GM23338 (cell line): ENCODE measurements around the gene PFKFB3. TPM values are rescaled to one million over a fixed set of nuclear protein-coding genes. Genes with fewer than 3 reads are reported as not detected.

Experiments used
- ATAC-seq: fragments of 200-7000 bp; cut with Tn5 transposase; 3 replicates; pipeline ENCODE4 v1.9.1; 2020
- DNase-seq: peaks from one replicate; pipeline ENCODE4 v3.0.0-alpha.2; 2015; ENCODE audit warnings: low spot score
- H2AFZ ChIP-seq: fragments of 200-600 bp; sonication (generic); 2 replicates; pipeline ENCODE4 v1.8.0; 2016; ENCODE audit warnings: antibody characterized with exemption, mild to moderate bottlenecking, moderate library complexity
- H3F3A ChIP-seq: fragments of 200-600 bp; sonication (generic); replicated peaks from 2 replicates; pipeline ENCODE4 v1.8.0; 2017; ENCODE audit warnings: antibody characterized with exemption, mixed run types, low read depth
- H3K27ac ChIP-seq: fragments of 200-600 bp; sonication (generic); 2 replicates; pipeline ENCODE4 v1.6.1; 2016; ENCODE audit warnings: low read depth
- H3K27me3 ChIP-seq: fragments of 200-600 bp; sonication (generic); 2 replicates; pipeline ENCODE4 v1.8.0; 2016; ENCODE audit warnings: mild to moderate bottlenecking, mixed run types, moderate library complexity; ENCODE audit not compliant: insufficient read depth
- H3K36me3 ChIP-seq: fragments of 200-600 bp; sonication (generic); 2 replicates; pipeline ENCODE4 v1.8.0; 2016; ENCODE audit warnings: mild to moderate bottlenecking; ENCODE audit not compliant: insufficient read depth
- H3K4me1 ChIP-seq: fragments of 200-600 bp; sonication (generic); 2 replicates; pipeline ENCODE4 v1.8.0; 2016; ENCODE audit warnings: mild to moderate bottlenecking, moderate library complexity; ENCODE audit not compliant: insufficient read depth
- H3K4me2 ChIP-seq: fragments of 200-600 bp; sonication (generic); 2 replicates; pipeline ENCODE4 v1.7.1; 2017; ENCODE audit warnings: mixed run types
- H3K4me3 ChIP-seq: fragments of 200-600 bp; sonication (generic); 2 replicates; pipeline ENCODE4 v1.6.1; 2016; ENCODE audit warnings: mixed run types
- H3K79me2 ChIP-seq: fragments of 200-600 bp; sonication (generic); replicated peaks from 2 replicates; pipeline ENCODE4 v1.8.0; 2017; ENCODE audit warnings: mild to moderate bottlenecking; ENCODE audit not compliant: insufficient read depth
- H3K9me2 ChIP-seq: fragments of 200-600 bp; sonication (generic); 2 replicates; pipeline ENCODE4 v1.8.0; 2017; ENCODE audit not compliant: insufficient read depth
- H4K20me1 ChIP-seq: fragments of 200-600 bp; sonication (generic); replicated peaks from 2 replicates; pipeline ENCODE4 v1.8.0; 2017; ENCODE audit warnings: mild to moderate bottlenecking; ENCODE audit not compliant: insufficient read depth
- H3K27ac Mint-ChIP-seq: 2 replicates; pipeline ENCODE4 v1.8.0; 2020; ENCODE audit warnings: inconsistent platforms, mild to moderate bottlenecking, moderate library complexity, mixed read lengths
- H3K27me3 Mint-ChIP-seq: 3 replicates; pipeline ENCODE4 v1.8.0; 2022; ENCODE audit warnings: low read depth, mild to moderate bottlenecking, moderate library complexity, mixed read lengths, inconsistent platforms; ENCODE audit not compliant: insufficient read depth, poor library complexity
- H3K36me3 Mint-ChIP-seq: 3 replicates; pipeline ENCODE4 v1.8.0; 2021; ENCODE audit warnings: low read depth, mild to moderate bottlenecking, inconsistent platforms, moderate library complexity, mixed read lengths
- H3K4me1 Mint-ChIP-seq: 3 replicates; pipeline ENCODE4 v1.8.0; 2020; ENCODE audit warnings: mild to moderate bottlenecking, inconsistent platforms, mixed read lengths
- H3K4me3 Mint-ChIP-seq: 3 replicates; pipeline ENCODE4 v1.8.0; 2021; ENCODE audit warnings: moderate library complexity, mild to moderate bottlenecking, inconsistent platforms, mixed read lengths
- H3K9me3 Mint-ChIP-seq: 3 replicates; pipeline ENCODE4 v1.8.0; 2020; ENCODE audit warnings: moderate library complexity, mild to moderate bottlenecking, inconsistent platforms, mixed read lengths
- EZH2phosphoT487 ChIP-seq: fragments of 200-600 bp; sonication (generic); IDR thresholded peaks from one replicate; pipeline ENCODE4 v1.8.1; 2018; ENCODE audit warnings: antibody characterized with exemption; ENCODE audit not compliant: unreplicated experiment
- JUNB ChIP-seq: IDR thresholded peaks from one replicate; pipeline ENCODE4 v1.6.1; 2016; ENCODE audit warnings: antibody characterized with exemption; ENCODE audit not compliant: unreplicated experiment
- POLR2AphosphoS5 ChIP-seq: IDR thresholded peaks from 2 replicates; pipeline ENCODE4 v1.6.1; 2016; ENCODE audit warnings: antibody characterized with exemption, low read depth
- STAT1 ChIP-seq: IDR thresholded peaks from one replicate; pipeline ENCODE4 v1.6.1; 2016; ENCODE audit warnings: antibody characterized with exemption; ENCODE audit not compliant: unreplicated experiment
- ZNF331 ChIP-seq: fragments of 250-450 bp; sonication (Bioruptor Pico); IDR thresholded peaks from 2 replicates; pipeline ENCODE4 v1.5.0; 2020; ENCODE audit warnings: low read depth, mild to moderate bottlenecking, moderate library complexity
- polyA plus RNA-seq: library from polyadenylated mRNA; unstranded; fragments of >200 nt; fragmentation: Nextera tagmentation; extraction: Ambion mirVana; gene quantifications from 2 replicates; pipeline ENCODE4 v1.2.1, GENCODE V29; 2016
- total RNA-seq: library from RNA; depleted of rRNA; stranded (reverse); fragments of >200 nt; shearing (Covaris generic); gene quantifications from 2 replicates; pipeline ENCODE4 v1.2.3, GENCODE V29; 2014
- TF ChIP-seq, protein P1 (sequence below): IDR thresholded peaks from one replicate; pipeline ENCODE4 v1.6.1; 2018; ENCODE audit warnings: antibody characterized with exemption; ENCODE audit not compliant: unreplicated experiment

PFKFB3 gene
- total and polyA plus RNA-seq, 2 experiments from 2014 or later = 9.5 to 26.8 TPM

DNA sequence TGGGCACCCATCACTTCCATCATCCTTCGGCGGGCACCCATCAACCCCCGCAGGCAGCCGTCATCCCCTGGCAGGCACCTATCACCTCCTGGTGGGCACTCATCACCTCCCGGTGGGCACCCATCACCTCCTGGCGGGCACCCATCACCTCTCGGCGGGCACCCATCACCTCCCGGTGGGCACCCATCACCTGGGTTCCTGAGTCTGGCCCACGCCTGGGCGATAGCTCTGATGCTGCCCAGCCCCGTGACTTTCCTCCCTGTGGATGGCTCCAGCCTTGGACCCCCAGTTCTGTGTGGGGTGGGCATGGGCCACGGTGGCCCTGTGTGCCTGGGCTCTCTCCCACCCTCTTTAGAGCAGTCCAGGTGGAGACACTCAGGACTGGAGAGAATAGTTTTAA lies 29.0 kb downstream of the PFKFB3 start:
- H3K36me3 ChIP-seq = 0 out of 2 replicates have a peak, but pooled peaks cover 4% of the 10 kb centered on the region
- no peaks in the 10 kb centered on the region for H3F3A ChIP-seq
- Mint-ChIP-seq H3K9me3 (no peaks in the 10 kb centered on the region), H3K27me3 (peaks cover 21% of the 10 kb centered on the region), H3K4me3 (no peak overlapping the region), H3K27ac (no peak overlapping the region), H3K36me3 (peaks cover 56% of the 10 kb centered on the region), H3K4me1 (no peaks in the 10 kb centered on the region)
- no peaks in the 10 kb centered on the region for H3K27me3 ChIP-seq
- no peak overlapping the region for H3K27ac ChIP-seq
- no peaks in the 10 kb centered on the region for H3K79me2 ChIP-seq
- H3K4me3 ChIP-seq = no peak overlapping the region
- ATAC-seq (no peak), DNase-seq (no peak)
- H2AFZ ChIP-seq = no peak overlapping the region
- no peak overlapping the region for H3K4me2 ChIP-seq
- H3K4me1 ChIP-seq = no peaks in the 10 kb centered on the region
- H4K20me1 ChIP-seq = no peaks in the 10 kb centered on the region; the same call in 1 of the 2 replicates
- TF ChIP-seq POLR2AphosphoS5 (no peak), JUNB (no peak), STAT1 (no peak), ZNF331 (no peak)
- TF ChIP-seq, protein P1, sequence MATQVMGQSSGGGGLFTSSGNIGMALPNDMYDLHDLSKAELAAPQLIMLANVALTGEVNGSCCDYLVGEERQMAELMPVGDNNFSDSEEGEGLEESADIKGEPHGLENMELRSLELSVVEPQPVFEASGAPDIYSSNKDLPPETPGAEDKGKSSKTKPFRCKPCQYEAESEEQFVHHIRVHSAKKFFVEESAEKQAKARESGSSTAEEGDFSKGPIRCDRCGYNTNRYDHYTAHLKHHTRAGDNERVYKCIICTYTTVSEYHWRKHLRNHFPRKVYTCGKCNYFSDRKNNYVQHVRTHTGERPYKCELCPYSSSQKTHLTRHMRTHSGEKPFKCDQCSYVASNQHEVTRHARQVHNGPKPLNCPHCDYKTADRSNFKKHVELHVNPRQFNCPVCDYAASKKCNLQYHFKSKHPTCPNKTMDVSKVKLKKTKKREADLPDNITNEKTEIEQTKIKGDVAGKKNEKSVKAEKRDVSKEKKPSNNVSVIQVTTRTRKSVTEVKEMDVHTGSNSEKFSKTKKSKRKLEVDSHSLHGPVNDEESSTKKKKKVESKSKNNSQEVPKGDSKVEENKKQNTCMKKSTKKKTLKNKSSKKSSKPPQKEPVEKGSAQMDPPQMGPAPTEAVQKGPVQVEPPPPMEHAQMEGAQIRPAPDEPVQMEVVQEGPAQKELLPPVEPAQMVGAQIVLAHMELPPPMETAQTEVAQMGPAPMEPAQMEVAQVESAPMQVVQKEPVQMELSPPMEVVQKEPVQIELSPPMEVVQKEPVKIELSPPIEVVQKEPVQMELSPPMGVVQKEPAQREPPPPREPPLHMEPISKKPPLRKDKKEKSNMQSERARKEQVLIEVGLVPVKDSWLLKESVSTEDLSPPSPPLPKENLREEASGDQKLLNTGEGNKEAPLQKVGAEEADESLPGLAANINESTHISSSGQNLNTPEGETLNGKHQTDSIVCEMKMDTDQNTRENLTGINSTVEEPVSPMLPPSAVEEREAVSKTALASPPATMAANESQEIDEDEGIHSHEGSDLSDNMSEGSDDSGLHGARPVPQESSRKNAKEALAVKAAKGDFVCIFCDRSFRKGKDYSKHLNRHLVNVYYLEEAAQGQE = no peak
- H3K9me2 ChIP-seq = no peaks in the 10 kb centered on the region

DNA sequence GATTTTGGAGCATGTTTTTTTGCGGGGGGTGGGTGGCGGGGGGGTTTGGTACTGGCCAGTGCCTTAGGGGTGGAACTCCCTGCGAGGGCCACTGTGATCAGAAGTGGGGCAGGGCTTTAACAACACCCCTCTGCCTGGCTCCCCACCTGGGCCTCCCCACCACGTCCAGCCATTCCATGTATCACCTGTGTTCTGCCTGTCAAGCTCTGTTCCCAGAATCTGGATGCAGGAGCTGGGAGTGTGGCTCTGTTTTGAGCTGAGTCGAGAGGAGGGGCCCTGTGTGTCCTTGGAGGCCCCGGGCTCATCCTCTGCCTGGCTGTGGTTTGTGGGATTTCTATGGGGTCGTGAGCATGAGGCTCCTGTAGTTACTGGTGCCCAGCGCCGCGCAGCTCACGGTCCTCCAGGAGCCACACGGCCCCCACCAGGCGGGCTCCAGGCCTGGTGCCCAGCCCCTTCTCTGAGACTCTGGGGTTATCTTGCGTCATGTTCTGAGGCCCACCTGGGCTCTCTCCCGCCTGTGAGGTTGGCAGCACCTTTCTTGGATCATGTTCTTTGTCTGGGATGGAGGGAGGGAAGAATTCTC lies 29.6 kb downstream of the PFKFB3 start:
- Histone ChIP-seq H3F3A (no peaks in the 10 kb centered on the region), H3K27ac (no peak overlapping the region), H3K79me2 (no peaks in the 10 kb centered on the region), H3K27me3 (no peaks in the 10 kb centered on the region), H4K20me1 (no peaks in the 10 kb centered on the region), H3K4me2 (no peak overlapping the region), H3K9me2 (no peaks in the 10 kb centered on the region), H2AFZ (no peak overlapping the region), H3K4me1 (no peaks in the 10 kb centered on the region), H3K4me3 (no peak overlapping the region), H3K36me3 (0 out of 2 replicates have a peak, but pooled peaks cover 4% of the 10 kb centered on the region)
- no peak overlapping the region for H3K4me3 Mint-ChIP-seq
- H3K36me3 Mint-ChIP-seq = peaks cover 54% of the 10 kb centered on the region
- no peak for TF ChIP-seq EZH2phosphoT487
- H3K27me3 Mint-ChIP-seq = peaks cover 26% of the 10 kb centered on the region
- H3K4me1 Mint-ChIP-seq = no peaks in the 10 kb centered on the region
- H3K9me3 Mint-ChIP-seq = no peaks in the 10 kb centered on the region
- DNase-seq (no peak), ATAC-seq (no peak)
- H3K27ac Mint-ChIP-seq = no peak overlapping the region
